HG03135 (cell line): Measurements from ENCODE around the gene KLHL24.
"Not testable (repeated sequence)": the region's sequence is repeated elsewhere in the genome, so short reads cannot be mapped to it uniquely, and the experiment has no call there.

Experiments used
- ATAC-seq: cut with Tn5 transposase; IDR thresholded peaks from one replicate; pipeline ENCODE4 v1.9.1; 2021; ENCODE audit warnings: mild to moderate bottlenecking, moderate library complexity; ENCODE audit not compliant: unreplicated experiment

Gene KLHL24

GRCh38 chr3:183695569-183696364 is 60.3 kb downstream of the KLHL24 start:
- no peak for ATAC-seq

GRCh38 chr3:183697123-183697609 is 61.7 kb downstream of the KLHL24 start:
- ATAC-seq: no peak

- ATAC-seq: peak; percentile 86
These were observed 62.3 kb downstream of the KLHL24 start, which contains the start of gene YEATS2 for GRCh38 chr3:183697610-183698317. YEATS2 (plus strand) TSS chr3:183697797; CDS start chr3:183715163, 17,366 bp downstream.

DNA sequence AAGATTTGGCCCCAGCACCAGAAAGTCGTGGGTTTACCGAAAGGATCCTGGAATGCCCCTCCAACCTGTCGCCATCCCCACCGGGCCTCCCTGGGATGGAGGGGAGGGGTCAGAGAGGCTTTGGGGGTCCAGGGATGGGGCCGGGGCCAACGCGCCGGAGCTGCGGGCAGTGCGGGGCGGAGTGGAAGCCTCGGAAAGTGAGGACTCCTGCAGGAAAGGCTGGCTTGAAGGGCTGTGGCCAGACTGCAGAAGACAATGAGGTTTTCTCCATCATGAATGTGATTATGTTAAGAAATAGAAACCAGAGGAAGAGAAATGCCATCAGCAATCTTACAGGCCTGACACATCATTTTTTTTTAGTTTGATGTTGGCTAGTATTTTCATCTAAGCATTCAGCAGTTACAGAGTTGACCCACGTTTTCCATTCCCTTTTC is 62.9 kb downstream of the KLHL24 start:
- ATAC-seq: peak; percentile 27

- no peak for ATAC-seq
These were observed 63.3 kb downstream of the KLHL24 start for GRCh38 chr3:183698756-183699155.

DNA sequence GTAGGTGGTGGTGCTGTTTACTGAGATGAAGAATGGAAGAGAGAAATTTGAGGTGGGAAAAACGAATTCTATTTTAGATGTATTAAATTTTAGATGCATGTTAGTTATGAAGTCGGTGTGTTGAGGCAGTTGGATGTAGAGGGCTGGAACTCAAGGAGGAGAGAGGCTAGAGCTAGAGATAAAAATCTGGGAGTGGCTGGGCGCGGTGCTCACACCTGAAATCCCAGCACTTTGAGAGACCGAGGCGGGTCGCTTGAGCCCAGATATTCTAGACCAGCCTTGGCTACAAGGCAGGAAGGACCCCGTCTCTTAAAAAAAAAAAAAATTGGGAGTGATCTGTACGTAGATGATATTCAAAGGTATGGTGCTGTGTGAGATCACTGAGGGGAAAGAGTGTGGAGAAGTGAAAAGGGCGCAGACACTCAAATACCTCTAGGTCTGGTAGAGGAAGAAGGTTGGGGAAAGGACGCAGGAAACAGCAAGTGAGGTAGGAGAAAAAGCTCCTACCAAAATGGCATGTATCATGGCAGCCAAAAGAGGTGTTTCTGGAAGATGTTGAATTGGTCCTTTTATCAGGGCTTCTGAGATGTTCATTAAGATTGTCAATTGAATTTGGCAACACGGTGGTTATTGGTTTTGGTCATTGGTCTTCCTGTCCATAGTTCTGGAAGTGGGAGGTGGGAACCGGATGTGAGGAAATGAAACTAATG is 64.0 kb downstream of the KLHL24 start:
- no peak for ATAC-seq

DNA sequence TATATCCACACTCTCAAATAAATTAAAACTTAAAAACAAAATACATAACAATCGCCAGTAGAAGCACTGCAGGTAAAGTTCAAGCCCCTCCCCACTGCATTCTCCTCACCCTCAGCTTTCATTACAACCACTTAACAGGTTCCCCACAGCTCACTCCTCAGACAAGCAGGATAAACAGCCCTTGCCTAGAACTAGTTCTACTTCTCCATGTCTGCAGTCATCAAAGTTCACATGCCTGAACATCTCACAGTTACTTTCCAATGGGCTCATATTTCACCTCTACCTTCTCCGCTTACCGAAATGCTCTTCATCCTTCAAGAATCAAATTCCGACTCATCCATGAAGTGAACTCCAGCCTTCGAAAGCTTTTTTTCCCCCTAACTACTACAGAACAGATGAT is 66.3 kb downstream of the KLHL24 start:
- ATAC-seq: no peak

GRCh38 chr3:183703892-183704291 is 68.5 kb downstream of the KLHL24 start:
- not testable (repeated sequence) for ATAC-seq

DNA sequence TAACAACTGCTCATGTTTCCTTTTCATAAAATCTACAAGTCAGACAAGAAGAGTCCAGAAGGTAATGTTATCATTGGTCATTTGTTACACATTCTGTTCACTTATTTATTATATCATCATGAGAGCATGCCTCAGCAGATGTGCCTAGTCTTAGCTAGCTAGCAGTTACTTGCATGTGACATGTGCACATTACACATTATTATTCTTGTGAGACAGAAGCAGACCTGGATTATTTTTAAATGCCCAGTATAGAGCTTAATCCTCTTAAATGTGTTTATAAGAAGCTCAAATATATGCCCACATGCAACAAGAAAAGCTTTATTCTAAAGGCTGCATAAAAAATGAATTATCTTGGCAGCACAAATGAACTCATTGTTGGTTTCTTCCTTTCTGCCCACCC is 74.8 kb downstream of the KLHL24 start:
- ATAC-seq: no peak

DNA sequence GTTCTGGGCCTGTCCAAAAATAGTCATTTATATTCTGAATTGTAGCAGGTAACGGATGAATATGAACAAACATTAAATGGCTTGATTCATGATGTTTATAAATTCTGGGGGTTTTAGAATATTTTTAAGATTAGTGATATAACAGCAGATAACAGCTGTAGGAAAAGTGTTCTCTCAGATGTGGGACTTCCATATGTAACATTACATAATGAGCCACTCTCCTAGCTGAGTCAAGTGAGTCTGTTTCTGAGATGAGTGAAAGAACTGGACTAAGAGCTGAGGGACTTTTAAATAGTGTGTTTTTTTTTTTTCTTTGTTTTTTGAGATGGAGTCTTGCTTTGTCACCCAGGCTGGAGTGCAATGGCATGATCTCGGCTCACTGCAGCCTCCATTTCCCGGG is 76.1 kb downstream of the KLHL24 start:
- no peak for ATAC-seq

DNA sequence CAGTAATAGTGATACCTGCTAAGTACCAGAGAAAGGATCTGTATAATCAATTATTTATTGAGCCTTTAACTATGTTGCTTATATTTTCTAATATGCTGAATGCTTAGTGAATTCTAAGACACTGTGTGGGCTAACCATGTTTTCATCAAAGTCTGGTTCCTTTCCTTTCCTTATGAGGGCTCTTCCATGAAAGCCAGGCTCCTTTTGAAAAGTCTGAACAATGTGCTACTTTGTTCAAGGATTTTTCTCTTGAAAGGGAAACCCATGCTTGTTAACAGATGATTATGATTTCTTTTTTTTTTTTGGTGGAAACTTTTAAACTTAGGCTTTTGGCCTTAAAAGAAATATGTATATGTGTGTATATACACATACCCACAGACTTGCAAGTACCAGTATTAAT is 79.2 kb downstream of the KLHL24 start:
- ATAC-seq: no peak

DNA sequence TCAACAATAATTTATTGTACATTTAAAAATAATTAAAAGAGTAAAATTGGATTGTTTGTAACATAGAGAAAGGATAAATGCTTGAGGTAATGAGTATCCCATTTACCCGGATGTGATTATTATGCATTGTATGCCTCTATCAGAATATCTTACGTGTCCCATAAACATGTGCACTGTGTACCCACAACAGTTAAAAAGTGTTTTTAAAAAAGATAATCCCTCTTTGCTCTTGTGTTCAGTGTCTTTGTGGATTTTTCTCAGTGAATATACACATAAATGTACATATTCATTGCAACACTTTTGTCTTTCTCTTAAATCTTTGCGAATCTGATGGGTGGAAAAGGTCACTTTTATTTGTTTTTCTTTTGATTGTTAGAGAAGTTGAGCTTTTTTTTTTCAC is 82.6 kb downstream of the KLHL24 start:
- no peak for ATAC-seq

- no peak for ATAC-seq
These were observed 90.0 kb downstream of the KLHL24 start for GRCh38 chr3:183725387-183725786.

DNA sequence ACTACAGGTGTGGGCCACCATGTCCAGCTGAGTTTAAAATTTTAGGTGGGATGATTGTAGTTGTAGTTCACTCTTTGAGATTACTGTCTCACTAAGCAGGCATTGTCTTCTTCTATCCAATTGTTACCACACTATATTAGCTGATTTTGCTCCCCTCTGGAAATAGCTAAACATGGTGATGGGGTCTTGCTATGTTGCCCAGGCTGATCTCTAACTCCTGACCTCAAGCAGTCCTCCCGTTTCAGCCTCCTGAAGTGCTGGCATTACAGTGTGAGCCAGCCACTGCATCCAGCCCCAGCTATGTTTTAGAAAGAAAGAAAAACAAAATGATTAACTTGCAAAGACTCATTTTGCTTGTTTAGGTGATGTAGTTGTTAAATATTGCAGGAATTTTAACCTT is 92.8 kb downstream of the KLHL24 start:
- no peak for ATAC-seq

GRCh38 chr3:183730361-183730760 is 94.9 kb downstream of the KLHL24 start:
- ATAC-seq: no peak

- no peak for ATAC-seq
These were observed 96.2 kb downstream of the KLHL24 start for GRCh38 chr3:183731611-183732010.

GRCh38 chr3:183733553-183733952 is 98.1 kb downstream of the KLHL24 start:
- no peak for ATAC-seq
